CD4-positive, alpha-beta T cell (primary cell): ENCODE data around the gene ZXDC. TPM values are rescaled to one million over a fixed set of nuclear protein-coding genes. Genes with fewer than 3 reads are reported as not detected.

Source experiments
- ATAC-seq: fragments of 200-7000 bp; cut with Tn5 transposase; one replicate; pipeline ENCODE4 v1.10.0; 2022; ENCODE audit warnings: mild to moderate bottlenecking; ENCODE audit not compliant: poor library complexity
- CTCF ChIA-PET: fragments of 350-600 bp; sonication (Branson Sonifier 250); formaldehyde crosslinking; loops from one replicate; lab custom pipeline; 2021; ENCODE audit warnings: antibody characterized with exemption, inconsistent platforms; lab: Charles Lee
- POLR2A ChIA-PET: fragments of 350-600 bp; sonication (Branson Sonifier 250); formaldehyde crosslinking; loops from one replicate; lab custom pipeline; 2021; ENCODE audit warnings: antibody characterized with exemption, inconsistent platforms; lab: Charles Lee
- DNase-seq, 14 experiments: peaks; one replicate each; pipeline ENCODE4 v3.0.0-alpha.2; 2013 to 2020; ENCODE audit warnings: mixed read lengths in 2 of 14
- H3K27ac ChIP-seq, 2 donors: one replicate each; pipeline versions ENCODE4 v1.5.1 to v1.7.0; 2013; ENCODE audit warnings: low read length in 2 of 2, low read depth in 1 of 2, mild to moderate bottlenecking in 1 of 2
- H3K27me3 ChIP-seq, 2 experiments: 1 replicate in 1 of 2; 2 replicates in 1 of 2; pipeline versions ENCODE4 v1.6.1 to v1.7.0; 2013; ENCODE audit warnings: low read length in 2 of 2, control low read depth in 1 of 2, mild to moderate bottlenecking in 1 of 2, moderate library complexity in 1 of 2; ENCODE audit not compliant: insufficient read depth in 2 of 2, control insufficient read depth in 1 of 2
- H3K36me3 ChIP-seq: one replicate; pipeline ENCODE4 v1.6.1; 2013; ENCODE audit warnings: low read length, control low read depth; ENCODE audit not compliant: insufficient read depth
- H3K4me1 ChIP-seq: one replicate; pipeline ENCODE4 v1.6.1; 2013; ENCODE audit warnings: low read length, control low read depth; ENCODE audit not compliant: insufficient read depth
- H3K4me3 ChIP-seq: one replicate; pipeline ENCODE4 v1.5.1; 2013; ENCODE audit warnings: mild to moderate bottlenecking, low read length, moderate library complexity
- H3K9me3 ChIP-seq, 2 experiments: 1 replicate in 1 of 2; 2 replicates in 1 of 2; pipeline versions ENCODE4 v1.6.1 to v1.7.0; 2013; ENCODE audit warnings: low read length in 2 of 2, mild to moderate bottlenecking in 2 of 2, control low read depth in 1 of 2, moderate library complexity in 1 of 2; ENCODE audit not compliant: control insufficient read depth in 1 of 2, insufficient read depth in 1 of 2
- H3K27ac Mint-ChIP-seq: one replicate; pipeline ENCODE4 v1.8.0; 2020; ENCODE audit warnings: mixed read lengths
- H3K27me3 Mint-ChIP-seq: one replicate; pipeline ENCODE4 v1.8.0; 2021; ENCODE audit warnings: mixed read lengths
- H3K36me3 Mint-ChIP-seq: one replicate; pipeline ENCODE4 v1.8.0; 2021; ENCODE audit warnings: low read depth, mixed read lengths
- H3K4me1 Mint-ChIP-seq: one replicate; pipeline ENCODE4 v1.8.0; 2021; ENCODE audit warnings: low read depth, mixed read lengths
- H3K4me3 Mint-ChIP-seq: one replicate; pipeline ENCODE4 v1.8.0; 2020; ENCODE audit warnings: mild to moderate bottlenecking, mixed read lengths
- H3K9me3 Mint-ChIP-seq: one replicate; pipeline ENCODE4 v1.8.0; 2020; ENCODE audit warnings: mixed read lengths
- intact Hi-C, 2 experiments: fragments of 100-400 bp; cut with DNase I in 1 of 2; cut with micrococcal nuclease in 1 of 2; formaldehyde crosslinking; loops; one replicate each; pipeline versions ENCODE4 v1.15.1 to v1.9.0; 2023 to 2025; cut with DNase I, micrococcal nuclease
- total RNA-seq, 174 experiments: library from RNA in 2 of 174; stranded (reverse) in 2 of 174; gene quantifications; one replicate each; pipeline ENCODE4 v1.2.3 and lab custom pipeline; 2021 to 2026
- TF ChIP-seq, protein P1 (sequence below): fragments of 200-600 bp; IDR thresholded peaks from one replicate; pipeline ENCODE4 v1.8.0; 2022; ENCODE audit warnings: antibody characterized with exemption, mild to moderate bottlenecking

The ZXDC gene
- total RNA-seq, 2 experiments from 2014 or later: 60.7 to 61.3 TPM

DNA sequence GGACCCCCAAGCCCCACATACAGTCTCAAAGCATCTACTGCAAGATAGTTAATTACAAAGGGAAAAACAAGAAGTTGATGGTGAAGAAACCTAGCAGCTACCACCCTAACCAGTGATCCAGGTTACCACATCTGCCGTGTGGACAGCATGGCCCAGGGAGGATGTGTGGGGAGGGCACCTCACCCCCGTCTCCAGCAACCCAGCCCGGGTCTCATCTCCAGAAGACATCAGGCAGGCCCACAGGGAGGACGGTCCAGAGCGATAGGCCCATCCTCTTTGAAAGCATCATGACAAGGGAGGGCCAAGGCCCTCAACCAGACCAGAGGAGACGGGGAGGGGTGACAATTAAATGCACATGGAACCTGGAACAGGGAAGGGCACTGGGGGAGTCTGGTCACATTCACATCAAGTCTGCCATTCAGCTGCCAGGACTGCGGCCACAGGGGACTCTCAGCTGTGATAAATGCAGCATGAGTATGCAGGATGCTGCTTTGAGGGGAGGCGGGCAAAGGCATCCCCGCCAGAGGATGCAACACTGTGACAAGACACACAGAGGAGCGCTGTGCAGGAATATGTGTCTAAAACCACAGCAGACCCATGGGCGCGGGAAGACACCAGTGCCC, 18.8 kb downstream of the ZXDC start:
- intact Hi-C loops: no loop called here
- Histone ChIP-seq H3K9me3 (no peaks in the 10 kb centered on the region), H3K4me1 (peaks cover 2% of the 10 kb centered on the region), H3K36me3 (peaks cover 84% of the 10 kb centered on the region), H3K27ac (no peak overlapping the region), H3K27me3 (no peaks in the 10 kb centered on the region), H3K4me3 (no peak overlapping the region)
- Mint-ChIP-seq H3K27ac (no peak overlapping the region), H3K4me3 (no peak overlapping the region), H3K36me3 (peaks cover 90% of the 10 kb centered on the region), H3K27me3 (no peaks in the 10 kb centered on the region), H3K4me1 (peaks cover 21% of the 10 kb centered on the region), H3K9me3 (no peaks in the 10 kb centered on the region)
- POLR2A ChIA-PET: no interaction called here
- ATAC-seq (no peak), DNase-seq (peak in 1 of 14 experiments; percentile 22)
- CTCF ChIA-PET: no interaction called here
- TF ChIP-seq, protein P1, sequence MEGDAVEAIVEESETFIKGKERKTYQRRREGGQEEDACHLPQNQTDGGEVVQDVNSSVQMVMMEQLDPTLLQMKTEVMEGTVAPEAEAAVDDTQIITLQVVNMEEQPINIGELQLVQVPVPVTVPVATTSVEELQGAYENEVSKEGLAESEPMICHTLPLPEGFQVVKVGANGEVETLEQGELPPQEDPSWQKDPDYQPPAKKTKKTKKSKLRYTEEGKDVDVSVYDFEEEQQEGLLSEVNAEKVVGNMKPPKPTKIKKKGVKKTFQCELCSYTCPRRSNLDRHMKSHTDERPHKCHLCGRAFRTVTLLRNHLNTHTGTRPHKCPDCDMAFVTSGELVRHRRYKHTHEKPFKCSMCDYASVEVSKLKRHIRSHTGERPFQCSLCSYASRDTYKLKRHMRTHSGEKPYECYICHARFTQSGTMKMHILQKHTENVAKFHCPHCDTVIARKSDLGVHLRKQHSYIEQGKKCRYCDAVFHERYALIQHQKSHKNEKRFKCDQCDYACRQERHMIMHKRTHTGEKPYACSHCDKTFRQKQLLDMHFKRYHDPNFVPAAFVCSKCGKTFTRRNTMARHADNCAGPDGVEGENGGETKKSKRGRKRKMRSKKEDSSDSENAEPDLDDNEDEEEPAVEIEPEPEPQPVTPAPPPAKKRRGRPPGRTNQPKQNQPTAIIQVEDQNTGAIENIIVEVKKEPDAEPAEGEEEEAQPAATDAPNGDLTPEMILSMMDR: no peak

- intact Hi-C loops: no loop called here
- POLR2A ChIA-PET: no interaction called here
- Mint-ChIP-seq H3K27ac (no peak overlapping the region), H3K27me3 (no peaks in the 10 kb centered on the region), H3K9me3 (no peaks in the 10 kb centered on the region), H3K4me3 (no peak overlapping the region), H3K4me1 (peaks cover 21% of the 10 kb centered on the region), H3K36me3 (peaks cover 90% of the 10 kb centered on the region)
- Histone ChIP-seq H3K27me3 (no peaks in the 10 kb centered on the region), H3K27ac (no peak overlapping the region), H3K9me3 (no peaks in the 10 kb centered on the region), H3K36me3 (peaks cover 84% of the 10 kb centered on the region), H3K4me1 (peaks cover 2% of the 10 kb centered on the region), H3K4me3 (no peak overlapping the region)
- TF ChIP-seq, protein P1: no peak
- CTCF ChIA-PET: no interaction called here
- ATAC-seq: no peak
- DNase-seq: no peak
These were observed 19.5 kb downstream of the ZXDC start for GRCh38 chr3:126456211-126456610.

- TF ChIP-seq, protein P1: no peak
- DNase-seq (no peak), ATAC-seq (no peak)
- Histone ChIP-seq H3K27ac (no peak overlapping the region), H3K36me3 (peaks cover 81% of the 10 kb centered on the region), H3K4me1 (peaks cover 2% of the 10 kb centered on the region), H3K9me3 (no peaks in the 10 kb centered on the region), H3K4me3 (no peak overlapping the region), H3K27me3 (no peaks in the 10 kb centered on the region)
- POLR2A ChIA-PET: no interaction called here
- CTCF ChIA-PET: no interaction called here
- intact Hi-C loops: no loop called here
- H3K36me3 Mint-ChIP-seq: peaks cover 91% of the 10 kb centered on the region
- no peak overlapping the region for H3K27ac Mint-ChIP-seq
- no peaks in the 10 kb centered on the region for H3K9me3 Mint-ChIP-seq
- no peak overlapping the region for H3K4me3 Mint-ChIP-seq
- peaks cover 21% of the 10 kb centered on the region for H3K4me1 Mint-ChIP-seq
- no peaks in the 10 kb centered on the region for H3K27me3 Mint-ChIP-seq
These were observed 21.1 kb downstream of the ZXDC start for GRCh38 chr3:126454437-126455198.
